Measurements from ENCODE around the gene PPP1R13B. TPM values are rescaled to one million over a fixed set of nuclear protein-coding genes. Genes with fewer than 3 reads are reported as not detected.

PPP1R13B gene
- total RNA-seq, 4 donors from 2014 or later = 10.7 to 48.3 (median 23.3) TPM

DNA sequence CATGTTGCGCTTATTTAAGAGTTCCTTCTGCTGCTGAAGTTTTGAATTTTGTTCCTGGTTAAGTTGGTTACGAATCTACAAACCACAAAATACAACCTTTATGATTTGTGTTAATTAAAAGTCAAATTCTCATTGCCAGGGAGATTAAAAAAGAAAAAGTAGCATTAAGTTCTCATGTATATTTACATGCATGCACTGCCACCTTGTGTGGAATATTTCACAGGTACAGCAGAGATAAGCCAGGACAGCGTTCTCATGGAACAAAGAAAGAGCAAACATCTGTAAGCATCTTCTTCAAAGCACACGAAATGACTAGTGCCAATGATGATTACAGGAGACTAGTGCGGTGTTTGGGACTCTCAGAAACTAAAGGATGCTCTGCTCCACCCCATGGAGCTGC is 97.5 kb downstream of the PPP1R13B start:
- Histone ChIP-seq H3K9me3 (no peaks in the 10 kb centered on the region), H3K27me3 (no peaks in the 10 kb centered on the region), H3K27ac (no peak overlapping the region)

DNA sequence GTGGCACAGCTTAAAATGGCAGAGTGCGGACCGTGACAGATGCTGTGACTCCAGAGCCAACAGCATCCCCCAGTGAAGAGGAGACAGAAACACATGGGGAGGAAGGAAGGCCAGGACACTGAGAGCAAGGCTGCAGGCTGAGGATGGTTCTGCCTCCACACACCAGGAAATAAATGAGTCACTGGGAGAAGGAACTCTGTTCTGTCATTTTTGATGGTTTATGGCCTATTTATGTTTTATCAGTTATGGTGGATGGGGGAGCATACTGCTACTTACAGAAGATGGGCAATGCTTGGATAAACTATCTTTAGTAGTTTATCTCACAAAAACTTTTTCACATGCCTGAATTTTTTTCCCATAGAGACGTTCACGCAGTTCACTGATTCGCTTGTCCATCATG is 97.9 kb downstream of the PPP1R13B start:
- Histone ChIP-seq H3K4me1 (no peaks in the 10 kb centered on the region), H3K27me3 (no peaks in the 10 kb centered on the region), H3K27ac (no peak overlapping the region), H3K4me3 (no peak overlapping the region), H3K36me3 (peaks cover 0 to 44% (median 0%) of the 10 kb centered on the region in 3 donors), H3K9me3 (no peaks in the 10 kb centered on the region)
- WGBS, 2 donors = 84 to 92% methylated on average over 5 of the region's 5 CpGs
- no peak for DNase-seq (ENCODE audit: low spot score in 2 of 2)
- TF ChIP-seq EP300 (IDR thresholded peaks at IDR 0.05) = no peak
- TF ChIP-seq POLR2A (IDR thresholded peaks at IDR 0.05) = no peak
- TF ChIP-seq, protein P1, sequence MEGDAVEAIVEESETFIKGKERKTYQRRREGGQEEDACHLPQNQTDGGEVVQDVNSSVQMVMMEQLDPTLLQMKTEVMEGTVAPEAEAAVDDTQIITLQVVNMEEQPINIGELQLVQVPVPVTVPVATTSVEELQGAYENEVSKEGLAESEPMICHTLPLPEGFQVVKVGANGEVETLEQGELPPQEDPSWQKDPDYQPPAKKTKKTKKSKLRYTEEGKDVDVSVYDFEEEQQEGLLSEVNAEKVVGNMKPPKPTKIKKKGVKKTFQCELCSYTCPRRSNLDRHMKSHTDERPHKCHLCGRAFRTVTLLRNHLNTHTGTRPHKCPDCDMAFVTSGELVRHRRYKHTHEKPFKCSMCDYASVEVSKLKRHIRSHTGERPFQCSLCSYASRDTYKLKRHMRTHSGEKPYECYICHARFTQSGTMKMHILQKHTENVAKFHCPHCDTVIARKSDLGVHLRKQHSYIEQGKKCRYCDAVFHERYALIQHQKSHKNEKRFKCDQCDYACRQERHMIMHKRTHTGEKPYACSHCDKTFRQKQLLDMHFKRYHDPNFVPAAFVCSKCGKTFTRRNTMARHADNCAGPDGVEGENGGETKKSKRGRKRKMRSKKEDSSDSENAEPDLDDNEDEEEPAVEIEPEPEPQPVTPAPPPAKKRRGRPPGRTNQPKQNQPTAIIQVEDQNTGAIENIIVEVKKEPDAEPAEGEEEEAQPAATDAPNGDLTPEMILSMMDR (IDR thresholded peaks at IDR 0.05) = no peak

More for the DNA sequence above, 97.5 kb downstream of the PPP1R13B start:
- TF ChIP-seq POLR2A (IDR thresholded peaks at IDR 0.05) (no peak), EP300 (IDR thresholded peaks at IDR 0.05) (no peak)
- TF ChIP-seq, protein P1 (IDR thresholded peaks at IDR 0.05) = peak in 1 of 5 experiments; percentile 17
- DNase-seq (ENCODE audit: low spot score in 2 of 2) = no peak
- 87% methylated on average over 5 of the region's 5 CpGs for WGBS, 2 donors
- H3K4me1 ChIP-seq = no peaks in the 10 kb centered on the region
- peaks cover 0 to 44% (median 0%) of the 10 kb centered on the region in 3 donors for H3K36me3 ChIP-seq
- H3K4me3 ChIP-seq = no peak overlapping the region

GRCh38 chr14:103748534-103748857 is 98.9 kb downstream of the PPP1R13B start:
- WGBS, 2 donors = 81 to 88% methylated on average over 5 of the region's 5 CpGs
- H3K4me3 ChIP-seq = no peak overlapping the region
- DNase-seq (ENCODE audit: low spot score in 2 of 2) = no peak
- H3K4me1 ChIP-seq = no peaks in the 10 kb centered on the region
- H3K9me3 ChIP-seq = no peaks in the 10 kb centered on the region
- no peak overlapping the region for H3K27ac ChIP-seq
- peaks cover 0 to 49% (median 0%) of the 10 kb centered on the region in 3 donors for H3K36me3 ChIP-seq
- no peak for TF ChIP-seq POLR2A (IDR thresholded peaks at IDR 0.05)
- no peak for TF ChIP-seq EP300 (IDR thresholded peaks at IDR 0.05)
- TF ChIP-seq, protein P1 (IDR thresholded peaks at IDR 0.05) = no peak
- H3K27me3 ChIP-seq = no peaks in the 10 kb centered on the region

GRCh38 chr14:103746701-103747100 is 100.7 kb downstream of the PPP1R13B start:
- Histone ChIP-seq H3K9me3 (no peaks in the 10 kb centered on the region), H3K36me3 (peaks cover 0 to 51% (median 0%) of the 10 kb centered on the region in 3 donors), H3K4me3 (no peak overlapping the region), H3K27me3 (no peaks in the 10 kb centered on the region), H3K4me1 (peaks cover 0 to 4% (median 0%) of the 10 kb centered on the region in 4 donors), H3K27ac (no peak overlapping the region)
- 48 to 84% methylated on average over 9 to 10 of the region's 10 CpGs for WGBS, 2 donors
- no peak for DNase-seq (ENCODE audit: low spot score in 2 of 2)
- TF ChIP-seq POLR2A (IDR thresholded peaks at IDR 0.05) (no peak), EP300 (IDR thresholded peaks at IDR 0.05) (no peak)
- TF ChIP-seq, protein P1 (IDR thresholded peaks at IDR 0.05) = no peak

- H3K4me3 ChIP-seq = no peak overlapping the region
- peak overlapping the region in 1 of 4 donors; percentile 1 for H3K27ac ChIP-seq
- H3K27me3 ChIP-seq = no peaks in the 10 kb centered on the region
- TF ChIP-seq POLR2A (IDR thresholded peaks at IDR 0.05) = no peak
- TF ChIP-seq, protein P1 (IDR thresholded peaks at IDR 0.05) = no peak
- TF ChIP-seq EP300 (IDR thresholded peaks at IDR 0.05) = no peak
- no peaks in the 10 kb centered on the region for H3K9me3 ChIP-seq
- H3K4me1 ChIP-seq = peaks cover 0 to 4% (median 0%) of the 10 kb centered on the region in 4 donors
- DNase-seq (ENCODE audit: low spot score in 2 of 2) = no peak
- H3K36me3 ChIP-seq = peaks cover 0 to 64% (median 0%) of the 10 kb centered on the region in 3 donors
- 72% methylated on average over 5 of the region's 5 CpGs for WGBS, 2 donors
These were observed 102.0 kb downstream of the PPP1R13B start for GRCh38 chr14:103745424-103745823.
